HG03575 (cell line): ENCODE results near the gene GPX5.
"Not testable (repeated sequence)": the region's sequence is repeated elsewhere in the genome, so short reads cannot be mapped to it uniquely, and the experiment has no call there.

Source experiments
- ATAC-seq: cut with Tn5 transposase; IDR thresholded peaks from one replicate; pipeline ENCODE4 v1.9.1; 2021; ENCODE audit not compliant: unreplicated experiment, insufficient number of reproducible peaks, low FRiP score; ENCODE audit errors: extremely low read depth

The GPX5 gene

DNA sequence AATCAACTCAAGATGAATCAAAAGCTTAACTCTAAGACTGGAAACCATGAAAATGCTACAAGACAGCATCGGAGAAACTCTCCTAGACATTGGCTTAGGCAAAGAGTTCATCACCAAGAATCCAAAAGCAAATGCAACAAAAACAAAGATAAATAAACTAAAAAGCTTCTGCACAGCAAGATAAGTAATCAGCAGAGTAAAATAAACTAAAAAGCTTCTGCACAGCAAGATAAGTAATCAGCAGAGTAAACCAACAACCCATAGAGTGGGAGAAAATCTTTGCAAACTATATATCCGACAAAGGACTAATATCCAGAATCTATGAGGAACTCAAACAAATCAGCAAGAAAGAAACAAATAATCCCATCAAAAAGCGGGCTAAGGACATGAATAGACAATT lies 21.3 kb downstream of the GPX5 start:
- not testable (repeated sequence) for ATAC-seq

DNA sequence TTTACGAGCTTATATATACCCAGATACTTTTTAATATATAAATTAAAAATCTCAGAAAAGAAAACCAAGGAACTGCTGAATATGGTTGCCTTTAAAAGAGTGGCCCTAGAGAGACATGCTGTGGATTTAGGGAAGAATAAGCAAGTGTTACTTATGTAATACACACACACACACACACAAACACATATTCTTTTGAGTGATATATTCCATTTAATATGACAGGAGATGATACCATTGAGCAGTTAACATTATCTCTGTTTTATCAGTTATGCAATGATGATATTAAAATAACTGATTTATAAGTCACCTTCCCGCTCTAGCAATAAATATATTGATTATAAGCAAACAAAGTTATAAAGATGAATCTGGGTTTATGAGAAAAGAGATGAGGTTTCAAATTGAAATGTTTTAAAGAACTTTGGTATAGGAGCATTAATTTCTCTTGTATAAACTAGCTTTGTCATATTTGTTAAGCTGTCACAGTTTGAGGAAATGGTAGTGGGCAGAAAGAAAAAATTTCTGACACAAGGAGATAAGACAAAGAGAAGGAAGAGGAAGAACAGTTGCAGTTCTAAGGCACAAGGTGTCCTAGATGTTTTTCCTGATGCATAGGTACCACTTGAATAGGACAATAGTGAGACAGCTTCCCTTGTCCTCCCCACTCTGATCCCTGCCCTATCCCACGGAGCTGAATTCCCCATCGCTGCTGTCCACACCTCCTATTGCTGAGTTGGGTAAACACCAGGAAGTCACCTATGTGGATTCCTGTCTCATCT lies 26.4 kb downstream of the GPX5 start:
- no peak for ATAC-seq

DNA sequence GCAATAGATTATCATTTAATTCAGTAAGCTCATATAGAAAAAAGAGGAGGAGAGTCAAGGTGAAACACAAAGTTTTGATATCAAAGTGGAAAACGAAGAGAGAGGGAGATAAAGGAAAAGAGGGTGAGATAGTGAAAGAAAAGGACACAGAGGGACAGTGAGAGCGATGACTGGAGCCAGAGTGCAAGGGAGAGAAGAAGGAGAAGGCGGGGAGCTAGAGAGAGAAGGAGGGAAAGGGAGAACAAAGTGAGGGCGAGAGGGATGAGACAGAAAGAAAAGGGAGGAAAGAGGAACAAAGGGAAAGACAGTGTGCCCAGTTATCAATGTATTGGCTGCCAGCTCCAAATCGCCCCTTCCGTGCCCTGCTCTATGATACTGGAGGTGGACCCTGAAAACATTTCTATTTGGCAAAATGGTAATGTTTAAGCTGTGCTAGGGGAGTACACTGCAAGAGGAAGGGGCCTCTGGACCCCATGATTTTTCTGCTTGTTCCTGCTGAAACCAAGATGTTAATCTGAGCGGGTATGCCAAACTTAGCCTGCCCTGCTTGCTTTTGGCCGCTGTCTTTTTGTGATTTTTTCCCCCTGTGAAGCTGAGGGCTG lies 27.8 kb downstream of the GPX5 start:
- no peak for ATAC-seq

DNA sequence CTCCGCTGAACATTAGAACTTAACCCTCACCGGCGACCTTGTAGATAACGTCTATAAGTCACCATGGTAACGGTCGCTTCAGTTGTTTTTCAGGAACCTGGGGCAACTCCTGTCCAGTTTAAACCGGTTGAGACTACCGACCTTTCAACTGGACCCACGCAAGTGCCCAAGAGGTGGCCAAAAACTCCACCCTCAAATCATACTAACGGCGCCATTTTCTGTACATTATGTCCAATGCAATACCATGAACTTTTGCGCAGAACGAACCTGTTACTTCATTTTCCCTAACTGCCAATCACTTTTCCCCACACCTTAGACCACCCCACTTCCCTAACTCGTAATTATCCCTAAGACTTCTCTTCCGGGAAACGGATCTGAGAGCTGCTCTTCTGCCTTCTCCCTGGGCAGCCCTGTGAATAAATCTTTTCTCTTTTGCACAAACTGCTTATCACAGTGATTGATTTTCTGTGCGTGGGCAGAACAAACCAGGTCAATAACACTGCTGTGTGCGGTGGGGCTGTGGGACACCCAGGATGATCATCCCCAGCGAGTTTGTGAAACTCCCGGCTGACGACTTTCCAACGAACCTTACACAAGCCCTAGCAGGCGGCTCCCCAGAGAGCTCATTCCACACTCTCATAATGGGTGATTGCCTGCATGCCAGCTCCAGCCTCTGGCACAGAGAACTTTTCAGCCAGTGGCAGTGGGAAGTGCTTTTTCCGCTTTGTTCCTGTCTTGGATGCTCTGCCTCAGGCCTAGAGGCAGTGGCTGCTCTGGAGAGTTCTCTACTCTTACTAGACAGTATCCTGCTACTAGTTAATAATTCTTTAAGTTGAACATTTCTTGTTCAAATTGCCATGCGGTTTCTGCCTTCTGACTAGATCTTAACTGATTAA lies 28.6 kb downstream of the GPX5 start:
- no peak for ATAC-seq

DNA sequence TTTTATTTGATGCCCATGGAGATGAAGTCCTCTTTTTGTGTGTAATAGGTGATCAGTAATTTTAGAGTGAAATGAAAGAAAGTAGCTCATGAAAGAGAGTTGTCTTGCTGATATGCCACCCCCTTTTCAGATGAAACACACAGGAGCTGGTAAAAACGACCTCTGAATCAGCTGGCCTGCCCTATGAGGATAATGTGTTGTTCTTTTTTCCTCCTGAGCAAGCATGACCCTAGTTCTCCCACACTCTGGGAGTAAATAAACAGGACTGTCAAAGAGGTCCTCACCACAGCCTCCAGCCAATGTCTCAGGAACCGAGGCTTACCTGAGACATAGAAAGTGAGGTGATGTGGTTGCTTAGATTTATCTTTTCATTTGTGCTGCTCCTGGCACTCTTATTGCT lies 29.5 kb downstream of the GPX5 start:
- no peak for ATAC-seq

DNA sequence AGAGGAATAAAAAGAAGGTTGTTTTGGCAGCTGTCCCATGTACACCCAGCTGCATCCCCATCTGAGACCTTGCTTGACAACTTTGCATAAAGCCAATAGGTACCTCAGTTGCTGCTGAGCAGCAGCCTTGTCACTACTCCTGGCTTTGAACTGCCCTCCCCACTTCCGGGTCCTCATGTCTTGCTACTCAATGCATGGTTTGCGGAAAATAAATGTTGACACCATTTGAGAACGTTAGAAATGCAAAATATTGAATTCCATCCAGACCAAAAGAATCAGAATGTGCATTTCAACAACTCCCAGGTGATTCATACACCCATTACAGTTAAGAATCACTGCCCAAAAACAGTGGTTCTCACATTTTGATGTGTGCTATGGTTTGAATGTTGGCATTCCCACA lies 32.9 kb downstream of the GPX5 start:
- ATAC-seq: no peak

GRCh38 chr6:28563430-28564095 lies 37.9 kb downstream of the GPX5 start:
- ATAC-seq: no peak

GRCh38 chr6:28565823-28566526 lies 40.3 kb downstream of the GPX5 start:
- no peak for ATAC-seq

- ATAC-seq: no peak
These were observed 41.0 kb downstream of the GPX5 start for GRCh38 chr6:28566527-28567252.

- ATAC-seq: no peak
These were observed 41.8 kb downstream of the GPX5 start for GRCh38 chr6:28567506-28567905.

- no peak for ATAC-seq
These were observed 42.9 kb downstream of the GPX5 start for GRCh38 chr6:28568515-28569108.

- ATAC-seq: no peak
These were observed 44.1 kb downstream of the GPX5 start for GRCh38 chr6:28569748-28570147.

DNA sequence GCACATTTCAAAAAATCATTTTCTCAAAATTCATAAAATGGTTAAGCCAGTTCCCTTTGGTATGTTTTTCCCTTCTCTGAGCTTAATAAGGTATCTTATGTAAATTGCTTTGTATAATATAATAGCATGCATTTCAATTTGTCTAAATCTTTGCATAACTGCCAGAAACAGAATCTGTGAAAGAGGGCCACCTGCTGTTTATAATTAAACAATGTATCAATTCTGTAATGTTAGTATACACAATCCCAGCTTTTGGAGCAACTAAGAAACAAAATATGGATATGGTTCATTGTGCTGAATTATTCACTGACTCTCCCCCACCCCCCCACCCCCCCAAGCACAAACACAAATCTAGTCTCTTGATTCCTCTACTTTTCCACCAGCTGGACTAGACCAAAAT lies 54.8 kb downstream of the GPX5 start:
- no peak for ATAC-seq

GRCh38 chr6:28583463-28583862 lies 57.8 kb downstream of the GPX5 start:
- ATAC-seq: no peak
